ENCODE data around the gene PRCP. TPM values are rescaled to one million over a fixed set of nuclear protein-coding genes. Genes with fewer than 3 reads are reported as not detected.

The PRCP gene
- total and polyA plus RNA-seq, 2 donors from 2014 or later: 115 to 202 TPM

- TF ChIP-seq, protein P1, sequence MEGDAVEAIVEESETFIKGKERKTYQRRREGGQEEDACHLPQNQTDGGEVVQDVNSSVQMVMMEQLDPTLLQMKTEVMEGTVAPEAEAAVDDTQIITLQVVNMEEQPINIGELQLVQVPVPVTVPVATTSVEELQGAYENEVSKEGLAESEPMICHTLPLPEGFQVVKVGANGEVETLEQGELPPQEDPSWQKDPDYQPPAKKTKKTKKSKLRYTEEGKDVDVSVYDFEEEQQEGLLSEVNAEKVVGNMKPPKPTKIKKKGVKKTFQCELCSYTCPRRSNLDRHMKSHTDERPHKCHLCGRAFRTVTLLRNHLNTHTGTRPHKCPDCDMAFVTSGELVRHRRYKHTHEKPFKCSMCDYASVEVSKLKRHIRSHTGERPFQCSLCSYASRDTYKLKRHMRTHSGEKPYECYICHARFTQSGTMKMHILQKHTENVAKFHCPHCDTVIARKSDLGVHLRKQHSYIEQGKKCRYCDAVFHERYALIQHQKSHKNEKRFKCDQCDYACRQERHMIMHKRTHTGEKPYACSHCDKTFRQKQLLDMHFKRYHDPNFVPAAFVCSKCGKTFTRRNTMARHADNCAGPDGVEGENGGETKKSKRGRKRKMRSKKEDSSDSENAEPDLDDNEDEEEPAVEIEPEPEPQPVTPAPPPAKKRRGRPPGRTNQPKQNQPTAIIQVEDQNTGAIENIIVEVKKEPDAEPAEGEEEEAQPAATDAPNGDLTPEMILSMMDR (IDR thresholded peaks at IDR 0.05; ENCODE audit: borderline replicate concordance, extremely low read depth, insufficient read depth): no peak
- Histone ChIP-seq H3K9me3 (ENCODE audit: control insufficient read depth in 2 of 3, insufficient read depth in 1 of 3, low read length in 3 of 3) (no peaks in the 10 kb centered on the region), H3K9ac (ENCODE audit: low read length in 3 of 3) (no peak overlapping the region), H3K36me3 (ENCODE audit: control insufficient read depth in 2 of 3, insufficient read depth in 3 of 3, low read length in 3 of 3) (no peaks in the 10 kb centered on the region), H3K27ac (ENCODE audit: low read depth in 2 of 2, low read length in 2 of 2) (no peak overlapping the region), H3K27me3 (ENCODE audit: control insufficient read depth, insufficient read depth, low read length) (no peaks in the 10 kb centered on the region), H3K4me3 (ENCODE audit: low read length in 3 of 3) (no peak overlapping the region), H3K4me1 (ENCODE audit: control insufficient read depth in 2 of 3, insufficient read depth in 2 of 3, low read depth in 1 of 3, low read length in 3 of 3) (no peaks in the 10 kb centered on the region)
- no peak for DNase-seq
- FAIRE-seq: no peak
- intact Hi-C loops (cut with DNase I): no loop called here
Observed at GRCh38 chr11:82810326-82810725, 89.9 kb downstream of the PRCP start.

DNA sequence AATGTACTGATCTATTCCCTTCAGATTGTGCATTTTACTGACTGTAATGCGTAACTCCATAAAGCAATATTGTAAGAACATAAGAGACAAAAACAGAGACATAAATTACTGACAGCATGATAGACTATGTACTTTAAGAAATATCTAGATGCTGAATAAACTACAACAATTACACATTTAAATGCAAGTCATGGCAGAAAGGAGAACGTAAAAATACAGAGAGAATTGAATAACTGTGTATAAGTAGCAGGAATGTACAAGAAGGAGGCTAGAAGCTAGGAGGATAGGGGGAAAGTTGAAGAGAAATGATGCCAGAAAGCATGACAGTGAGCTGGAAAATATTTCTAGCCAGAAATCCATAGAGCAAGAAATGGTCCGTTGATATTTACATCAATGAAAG lies 92.6 kb downstream of the PRCP start:
- intact Hi-C loops (cut with DNase I): no loop called here
- no peak for FAIRE-seq

DNA sequence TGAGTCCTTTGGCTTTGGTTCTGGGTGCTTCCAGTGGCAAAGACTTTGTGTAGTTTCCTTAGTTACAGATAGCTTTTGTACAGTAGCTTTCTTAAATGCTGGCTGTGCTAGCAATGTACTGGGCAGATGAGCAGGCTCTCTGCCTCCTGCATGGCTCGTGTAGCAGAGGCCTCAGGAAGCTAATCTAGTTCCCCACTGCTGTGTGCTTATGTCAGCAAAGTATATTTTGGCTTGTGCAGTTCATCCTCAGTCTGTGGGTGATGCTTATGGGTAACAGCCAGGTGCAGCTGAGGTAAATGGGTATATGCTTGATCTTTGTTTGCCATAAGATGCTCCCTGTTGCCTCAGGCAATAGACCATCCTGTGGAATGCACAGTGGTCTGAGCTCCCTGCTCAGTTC lies 97.5 kb downstream of the PRCP start:
- Histone ChIP-seq H3K9me3 (ENCODE audit: control insufficient read depth in 2 of 3, insufficient read depth in 1 of 3, low read length in 3 of 3) (no peaks in the 10 kb centered on the region), H3K9ac (ENCODE audit: low read length in 3 of 3) (no peak overlapping the region), H3K4me1 (ENCODE audit: control insufficient read depth in 2 of 3, insufficient read depth in 2 of 3, low read depth in 1 of 3, low read length in 3 of 3) (no peaks in the 10 kb centered on the region), H3K36me3 (ENCODE audit: control insufficient read depth in 2 of 3, insufficient read depth in 3 of 3, low read length in 3 of 3) (no peaks in the 10 kb centered on the region), H3K27me3 (ENCODE audit: control insufficient read depth, insufficient read depth, low read length) (no peaks in the 10 kb centered on the region), H3K27ac (ENCODE audit: low read depth in 2 of 2, low read length in 2 of 2) (no peak overlapping the region), H3K4me3 (ENCODE audit: low read length in 3 of 3) (no peak overlapping the region)
- DNase-seq (no peak), FAIRE-seq (no peak)
- TF ChIP-seq, protein P1 (IDR thresholded peaks at IDR 0.05; ENCODE audit: borderline replicate concordance, extremely low read depth, insufficient read depth): no peak
- intact Hi-C loops (cut with DNase I): no loop called here

More for the DNA sequence above, 92.6 kb downstream of the PRCP start:
- Histone ChIP-seq H3K27ac (ENCODE audit: low read depth in 2 of 2, low read length in 2 of 2) (no peak overlapping the region), H3K36me3 (ENCODE audit: control insufficient read depth in 2 of 3, insufficient read depth in 3 of 3, low read length in 3 of 3) (no peaks in the 10 kb centered on the region), H3K27me3 (ENCODE audit: control insufficient read depth, insufficient read depth, low read length) (no peaks in the 10 kb centered on the region), H3K4me3 (ENCODE audit: low read length in 3 of 3) (no peak overlapping the region), H3K9me3 (ENCODE audit: control insufficient read depth in 2 of 3, insufficient read depth in 1 of 3, low read length in 3 of 3) (no peaks in the 10 kb centered on the region), H3K4me1 (ENCODE audit: control insufficient read depth in 2 of 3, insufficient read depth in 2 of 3, low read depth in 1 of 3, low read length in 3 of 3) (no peaks in the 10 kb centered on the region), H3K9ac (ENCODE audit: low read length in 3 of 3) (no peak overlapping the region)
- no peak for DNase-seq
- TF ChIP-seq, protein P1 (IDR thresholded peaks at IDR 0.05; ENCODE audit: borderline replicate concordance, extremely low read depth, insufficient read depth): no peak
